HG03565 (cell line): ENCODE results near the gene NPW.

Experiments
- ATAC-seq: cut with Tn5 transposase; IDR thresholded peaks from one replicate; pipeline ENCODE4 v1.9.1; 2021; ENCODE audit warnings: mild to moderate bottlenecking, moderate library complexity; ENCODE audit not compliant: unreplicated experiment

Gene NPW

DNA sequence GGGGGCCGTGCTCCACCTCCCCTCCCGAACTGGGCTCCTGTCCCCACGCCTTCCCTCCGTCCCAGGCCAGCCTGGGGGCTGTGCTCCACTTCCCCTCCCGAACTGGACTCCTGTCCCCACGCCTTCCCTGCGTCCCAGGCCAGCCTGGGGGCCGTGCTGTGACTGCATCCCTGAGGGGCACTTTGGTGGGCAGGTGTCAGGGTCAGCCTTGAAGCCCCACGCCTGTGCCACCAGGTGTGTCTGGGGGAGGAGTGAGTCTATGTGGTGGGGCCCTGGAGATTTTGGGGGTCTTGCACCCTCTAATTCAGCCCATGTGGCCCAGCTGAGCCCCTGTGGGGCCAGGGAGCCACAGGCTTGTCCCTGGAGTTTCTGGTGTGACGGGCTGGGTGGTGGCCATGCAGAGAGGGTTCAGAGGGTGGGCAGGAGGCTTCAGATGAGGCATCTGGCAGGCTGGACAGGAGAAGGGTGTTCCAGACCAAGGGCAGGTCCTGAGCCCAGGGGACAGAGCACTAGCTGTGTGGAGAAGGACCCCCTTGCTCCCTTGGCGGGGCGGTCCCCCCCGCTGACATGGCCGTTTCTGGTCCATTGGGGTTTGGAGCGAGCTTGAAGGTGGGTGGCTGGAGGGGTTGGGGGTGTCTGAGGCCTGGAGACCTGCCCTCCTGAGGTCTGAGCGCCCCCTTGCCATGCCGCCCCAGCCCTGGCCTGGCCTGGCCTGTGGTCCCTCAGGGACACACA is 15.3 kb downstream of the NPW start:
- no peak for ATAC-seq

DNA sequence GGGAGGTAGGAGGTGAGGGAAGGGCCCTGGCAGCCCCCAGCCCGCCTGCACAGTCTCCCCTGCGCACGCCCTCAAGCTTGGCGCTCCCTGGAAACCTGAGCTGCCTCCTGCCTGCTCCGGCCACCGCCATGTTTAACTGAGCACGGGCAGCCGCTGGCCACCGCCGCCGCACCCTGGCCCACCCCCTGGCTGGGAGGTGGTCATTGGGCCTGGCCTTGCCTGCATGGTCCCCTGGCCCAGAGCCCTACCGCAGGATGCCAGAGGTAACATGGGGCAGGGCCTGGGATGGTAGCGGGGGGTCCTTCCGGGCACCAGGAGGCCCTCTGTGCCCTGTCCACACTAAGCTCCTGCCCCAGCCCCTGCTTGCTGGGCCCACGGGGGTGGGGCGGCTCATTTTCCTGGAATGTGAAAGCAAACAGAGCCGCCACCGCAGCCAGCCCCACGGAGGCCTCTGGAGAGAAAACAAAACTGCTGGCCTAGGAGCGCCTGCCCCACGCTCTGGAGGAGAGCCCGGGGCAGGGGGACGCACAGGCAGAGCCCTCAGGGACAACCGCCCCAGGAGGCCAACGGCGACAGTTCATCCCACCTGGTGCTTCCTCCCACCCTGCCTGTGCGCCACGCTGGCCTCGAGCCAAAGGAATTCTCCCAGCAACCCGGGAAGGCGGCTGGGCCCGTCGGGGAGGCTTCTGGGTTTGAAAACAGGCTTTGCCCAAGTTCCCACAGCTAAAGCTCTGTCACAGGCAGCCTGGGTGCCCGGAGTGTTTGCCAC is 16.0 kb downstream of the NPW start:
- ATAC-seq, result no peak

DNA sequence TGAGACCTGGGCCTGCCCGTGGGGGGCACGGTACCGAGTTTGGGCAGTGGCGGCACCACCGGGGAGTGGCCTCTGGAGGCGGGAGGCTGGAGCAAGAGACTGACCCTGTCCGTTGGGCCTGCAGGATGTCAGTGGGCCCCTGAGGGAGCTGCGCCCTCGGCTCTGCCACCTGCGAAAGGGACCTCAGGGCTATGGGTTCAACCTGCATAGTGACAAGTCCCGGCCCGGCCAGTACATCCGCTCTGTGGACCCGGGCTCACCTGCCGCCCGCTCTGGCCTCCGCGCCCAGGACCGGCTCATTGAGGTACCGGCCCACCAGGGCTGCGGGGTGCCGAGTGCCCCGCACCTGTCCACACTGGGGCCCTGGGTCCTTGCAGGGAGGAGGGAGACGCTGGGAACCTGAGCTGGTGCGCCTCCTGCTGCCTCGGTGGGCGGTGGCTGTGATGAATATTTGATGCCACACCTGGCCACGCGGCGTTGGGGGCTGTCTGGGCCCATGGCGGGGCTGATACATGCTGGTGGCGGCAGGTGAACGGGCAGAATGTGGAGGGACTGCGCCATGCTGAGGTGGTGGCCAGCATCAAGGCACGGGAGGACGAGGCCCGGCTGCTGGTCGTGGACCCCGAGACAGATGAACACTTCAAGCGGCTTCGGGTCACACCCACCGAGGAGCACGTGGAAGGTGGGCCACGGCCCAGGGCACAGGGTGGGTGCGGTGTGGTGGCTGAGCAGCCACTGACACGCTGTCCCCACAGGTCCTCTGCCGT is 16.8 kb downstream of the NPW start:
- ATAC-seq, result no peak

DNA sequence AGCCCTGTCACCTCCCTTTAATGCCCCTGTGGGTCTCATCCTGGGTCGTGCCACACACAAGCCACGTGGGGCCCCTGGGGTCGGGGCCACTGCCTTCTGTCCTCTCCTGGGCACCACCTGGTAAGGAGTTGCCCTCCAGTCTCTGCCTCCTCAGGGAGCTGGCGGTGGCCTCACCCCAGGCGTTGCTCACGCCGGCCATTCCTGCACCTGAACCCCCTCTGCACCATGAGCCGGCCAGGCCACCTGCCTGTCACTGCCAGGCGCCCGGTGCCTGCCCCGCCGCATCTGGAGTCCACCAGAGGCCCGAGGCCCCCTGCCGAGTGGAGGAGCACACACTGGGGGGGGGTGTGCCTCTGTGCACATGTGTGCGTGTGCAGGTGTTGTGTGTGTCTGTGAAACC is 17.5 kb downstream of the NPW start:
- ATAC-seq, result no peak

DNA sequence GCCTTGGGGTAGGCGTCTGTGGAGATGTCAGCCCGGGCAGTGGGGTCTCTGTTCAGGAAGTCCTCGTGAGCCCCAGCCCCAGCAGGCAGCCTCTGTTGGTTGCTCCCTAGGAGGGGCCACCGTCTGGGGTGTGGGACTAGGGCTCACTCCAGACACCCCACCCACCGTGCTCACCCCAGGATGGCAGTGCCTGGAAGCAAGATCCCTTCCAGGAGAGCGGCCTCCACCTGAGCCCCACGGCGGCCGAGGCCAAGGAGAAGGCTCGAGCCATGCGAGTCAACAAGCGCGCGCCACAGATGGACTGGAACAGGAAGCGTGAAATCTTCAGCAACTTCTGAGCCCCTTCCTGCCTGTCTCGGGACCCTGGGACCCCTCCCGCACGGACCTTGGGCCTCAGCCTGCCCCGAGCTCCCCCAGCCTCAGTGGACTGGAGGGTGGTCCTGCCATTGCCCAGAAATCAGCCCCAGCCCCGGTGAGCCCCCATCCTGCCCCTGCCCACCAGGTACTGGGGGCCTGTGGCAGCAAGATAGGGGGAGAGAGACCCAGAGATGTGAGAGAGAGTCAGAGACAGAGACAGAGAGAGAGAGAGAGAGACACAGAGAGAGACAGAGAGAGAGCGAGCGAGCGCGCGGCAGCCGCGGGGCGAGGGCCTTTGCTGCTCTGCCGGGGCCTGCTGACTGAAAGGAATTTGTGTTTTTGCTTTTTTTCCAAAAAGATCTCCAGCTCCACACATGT is 18.2 kb downstream of the NPW start:
- ATAC-seq, result no peak

DNA sequence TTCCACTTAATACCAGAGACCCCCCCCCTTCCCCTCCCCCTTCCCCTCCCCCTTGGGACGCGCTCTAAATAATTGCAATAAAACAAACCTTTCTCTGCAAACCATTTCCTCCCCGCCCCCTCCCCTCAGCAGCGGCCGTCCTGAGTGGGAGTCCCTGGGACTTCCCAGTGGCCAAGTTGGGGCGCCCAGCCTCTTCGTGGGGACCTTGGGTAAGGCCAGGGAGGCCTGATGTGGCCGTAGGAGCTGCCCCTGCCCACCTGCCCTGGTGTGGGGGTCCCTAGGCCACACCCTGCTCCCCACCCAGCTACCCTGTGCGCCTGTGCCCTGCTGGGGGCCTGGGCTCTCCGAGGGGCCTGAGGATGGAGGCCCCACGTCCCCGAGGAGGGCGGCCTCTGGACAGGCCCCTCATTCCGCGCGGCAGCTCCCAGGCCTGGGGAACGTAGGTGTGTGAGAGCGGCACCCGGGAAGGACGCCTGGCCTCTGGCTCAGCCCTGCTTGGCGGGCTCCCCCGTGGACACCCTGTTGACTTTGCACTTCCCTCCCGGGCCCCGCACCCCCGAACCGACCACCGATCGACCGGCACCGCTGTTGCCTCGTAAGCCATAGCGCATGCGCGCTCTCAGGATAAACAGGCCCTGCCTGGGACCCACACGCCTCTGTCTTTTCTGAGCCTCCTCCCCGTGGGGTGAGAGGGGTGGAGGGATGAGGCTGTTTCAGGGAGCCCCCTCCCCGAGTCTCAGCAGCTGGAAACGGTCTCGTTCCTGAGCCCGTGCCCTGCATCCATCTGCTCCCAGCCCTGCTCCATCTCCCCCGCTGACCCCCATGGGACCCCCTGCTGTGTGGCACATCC is 19.0 kb downstream of the NPW start:
- ATAC-seq, result no peak

DNA sequence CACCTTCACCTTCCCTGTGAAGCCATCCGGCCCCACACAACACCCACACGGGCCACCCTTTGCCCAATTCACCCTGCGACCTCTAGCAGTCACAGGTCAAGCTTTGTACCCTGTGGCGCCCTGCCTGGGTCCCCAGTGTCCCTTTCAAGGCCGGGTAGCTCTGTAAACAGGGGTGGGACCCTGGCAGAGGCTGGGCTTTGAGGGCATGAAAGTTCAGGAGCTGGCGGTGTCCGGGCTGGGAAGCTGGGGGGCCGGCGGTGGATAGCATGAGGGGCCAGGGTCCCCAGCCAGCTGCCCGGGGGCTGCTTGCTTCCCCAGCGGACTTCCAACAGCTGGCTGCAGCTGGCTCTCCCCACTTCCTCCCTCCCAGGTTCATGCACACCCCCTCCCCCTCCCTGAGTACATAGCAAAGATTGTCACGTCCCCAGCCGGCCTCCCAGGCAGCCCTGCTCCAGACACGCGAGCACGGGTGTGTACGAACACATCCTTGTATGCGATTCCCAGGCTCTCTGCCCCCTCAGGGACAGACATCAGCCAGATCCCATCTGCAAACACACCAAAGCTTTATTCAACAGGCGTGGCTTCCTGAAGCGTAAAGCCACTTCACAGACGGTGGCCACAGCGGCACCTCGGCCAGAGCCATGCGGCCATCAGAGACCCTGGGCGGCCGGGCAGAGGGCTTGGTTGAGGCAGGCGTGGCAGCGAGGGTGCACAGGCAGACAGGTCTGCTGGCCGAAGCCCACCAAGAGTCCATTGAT is 19.9 kb downstream of the NPW start:
- ATAC-seq, result no peak

DNA sequence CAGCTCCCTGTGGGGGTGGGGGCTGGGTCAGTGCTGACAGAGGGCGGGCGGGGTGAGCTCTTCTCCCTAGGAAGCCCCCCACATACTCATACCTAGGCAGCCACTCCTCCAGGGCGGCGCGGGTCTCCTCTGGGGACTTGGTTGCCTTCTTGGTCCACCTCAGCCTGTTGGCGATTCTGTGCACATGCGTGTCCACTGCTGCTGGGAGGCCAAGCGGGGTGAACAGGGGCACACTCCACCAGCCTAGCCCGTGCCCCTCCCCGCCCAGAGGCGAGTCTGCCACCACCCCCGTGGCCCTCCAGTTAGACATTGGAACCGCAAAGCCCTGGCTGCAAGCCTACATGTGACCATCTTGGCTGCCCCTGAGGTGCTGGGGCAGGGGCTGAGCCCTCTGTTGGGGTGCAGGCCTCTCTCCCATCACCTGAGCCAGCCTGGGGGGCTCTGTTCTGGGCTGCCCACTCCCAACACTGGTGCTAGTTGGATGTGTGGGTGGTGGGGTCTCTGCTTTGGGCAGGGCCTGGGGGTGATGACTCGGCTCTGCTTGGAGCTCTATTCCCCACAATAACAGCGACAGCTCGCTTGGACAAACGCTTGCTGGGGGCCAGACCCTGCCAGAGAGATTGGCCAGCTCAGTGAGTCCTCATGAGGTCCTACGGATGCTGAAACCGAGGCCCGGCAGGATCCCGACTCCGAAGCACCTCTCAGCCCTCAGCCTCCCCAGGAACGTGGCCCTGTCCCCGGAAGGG is 20.6 kb downstream of the NPW start:
- ATAC-seq, result no peak

DNA sequence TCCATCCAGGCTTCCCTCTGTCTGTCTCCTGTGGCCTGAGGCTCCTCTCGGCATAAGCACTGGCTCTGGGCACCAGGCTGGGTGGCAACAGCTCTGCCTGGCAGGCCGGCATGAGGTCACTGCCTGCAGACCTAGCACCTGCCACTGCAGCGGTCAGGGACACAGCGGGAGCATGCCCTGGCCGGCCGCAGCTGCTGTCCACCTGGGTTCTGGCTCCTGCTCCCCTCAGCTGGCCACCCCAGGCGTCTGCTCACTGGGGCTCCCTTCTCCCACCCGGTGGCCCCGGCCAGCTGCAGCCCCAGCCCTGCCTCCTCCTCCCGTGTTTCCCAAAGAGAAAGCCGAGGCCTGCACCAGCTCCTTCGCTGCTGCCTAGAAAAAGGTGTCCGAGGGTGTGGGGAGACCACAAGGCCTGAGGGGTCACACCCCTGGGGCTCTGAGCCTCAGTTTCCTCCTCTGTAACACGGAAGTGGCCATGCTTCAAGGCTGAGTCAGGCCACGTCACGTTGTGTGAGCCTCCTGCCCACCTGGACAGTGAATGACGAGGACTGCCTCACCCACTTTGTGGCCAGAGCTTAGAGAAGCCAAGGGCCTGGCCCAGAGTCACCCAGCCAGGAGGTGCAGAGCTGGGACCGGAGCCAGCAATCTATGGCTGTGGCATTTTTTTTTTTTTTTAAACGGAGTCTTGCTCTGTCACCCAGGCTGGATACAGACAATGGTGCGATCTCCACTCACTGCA is 21.4 kb downstream of the NPW start:
- ATAC-seq, result no peak

DNA sequence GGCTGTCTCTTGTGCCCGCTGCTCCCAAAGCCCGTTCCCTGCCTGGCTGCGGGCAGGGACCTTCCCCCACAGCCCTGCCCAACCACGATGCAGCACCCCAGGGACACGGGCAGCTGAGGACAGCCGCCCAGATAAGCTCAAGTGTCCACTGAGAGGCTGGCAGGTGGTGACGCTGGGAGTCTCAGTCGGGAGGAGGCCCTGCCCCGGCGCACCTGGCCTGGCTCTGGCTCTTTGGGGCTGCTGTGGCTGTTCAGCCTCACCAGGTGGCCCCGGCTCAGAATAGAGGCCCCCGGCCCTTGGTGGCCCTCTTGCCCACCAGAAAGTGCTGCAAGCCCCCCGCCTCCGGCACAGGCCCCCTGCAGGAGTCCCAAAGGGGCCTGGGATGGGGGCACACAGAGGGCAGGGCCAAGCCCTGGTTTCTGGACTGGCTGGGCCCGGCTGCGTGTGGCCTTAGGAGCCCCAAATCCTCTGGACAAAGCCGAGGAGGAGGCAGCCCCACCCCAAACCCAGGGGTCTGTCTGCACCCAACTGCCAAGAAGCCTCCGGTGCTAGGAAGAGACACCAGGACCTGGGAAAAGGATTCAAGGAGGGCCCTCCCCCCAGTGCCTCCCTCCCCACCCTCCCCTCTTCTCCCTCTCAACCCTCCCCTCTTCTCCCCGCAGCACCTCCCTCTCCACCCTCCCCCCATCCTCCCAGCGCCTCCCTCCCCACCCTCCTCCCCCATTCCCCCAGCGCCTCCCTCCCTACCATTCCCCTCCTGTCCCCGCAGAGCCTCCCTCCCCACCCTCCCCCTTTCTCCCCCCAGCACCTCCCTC is 22.8 kb downstream of the NPW start:
- ATAC-seq, result no peak

DNA sequence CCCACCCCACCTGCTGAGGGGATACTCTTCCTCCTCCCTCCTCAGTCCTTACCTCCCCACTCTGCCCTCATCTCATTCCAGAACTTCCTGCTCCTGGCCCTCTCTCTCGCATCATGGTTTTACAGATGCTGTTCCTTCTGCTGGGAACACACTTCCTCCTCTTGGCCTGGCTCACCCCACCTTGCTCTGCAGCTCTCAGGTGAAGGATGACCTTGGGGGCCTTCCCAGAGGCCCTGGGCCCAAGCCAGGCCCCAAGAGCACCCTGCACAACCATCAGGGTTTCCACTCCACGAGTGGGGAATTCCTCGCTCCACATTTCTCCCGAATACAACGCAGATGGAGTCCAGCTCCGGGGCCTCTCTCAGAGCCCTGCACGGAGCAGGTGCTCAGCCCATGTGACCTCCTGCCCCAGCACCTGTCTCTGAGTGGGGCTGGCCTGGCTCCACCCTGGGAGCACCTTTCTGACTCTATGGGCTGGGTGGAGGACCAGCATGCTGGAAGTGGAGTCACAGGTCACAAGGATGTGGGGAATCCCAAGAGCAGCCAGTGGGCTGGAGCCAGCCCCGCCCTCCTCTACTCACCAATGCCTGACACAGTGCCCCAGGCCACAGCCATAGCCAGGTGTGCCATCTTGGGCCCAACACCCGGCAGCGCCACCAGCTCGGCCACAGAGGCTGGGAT is 23.5 kb downstream of the NPW start:
- no peak for ATAC-seq

DNA sequence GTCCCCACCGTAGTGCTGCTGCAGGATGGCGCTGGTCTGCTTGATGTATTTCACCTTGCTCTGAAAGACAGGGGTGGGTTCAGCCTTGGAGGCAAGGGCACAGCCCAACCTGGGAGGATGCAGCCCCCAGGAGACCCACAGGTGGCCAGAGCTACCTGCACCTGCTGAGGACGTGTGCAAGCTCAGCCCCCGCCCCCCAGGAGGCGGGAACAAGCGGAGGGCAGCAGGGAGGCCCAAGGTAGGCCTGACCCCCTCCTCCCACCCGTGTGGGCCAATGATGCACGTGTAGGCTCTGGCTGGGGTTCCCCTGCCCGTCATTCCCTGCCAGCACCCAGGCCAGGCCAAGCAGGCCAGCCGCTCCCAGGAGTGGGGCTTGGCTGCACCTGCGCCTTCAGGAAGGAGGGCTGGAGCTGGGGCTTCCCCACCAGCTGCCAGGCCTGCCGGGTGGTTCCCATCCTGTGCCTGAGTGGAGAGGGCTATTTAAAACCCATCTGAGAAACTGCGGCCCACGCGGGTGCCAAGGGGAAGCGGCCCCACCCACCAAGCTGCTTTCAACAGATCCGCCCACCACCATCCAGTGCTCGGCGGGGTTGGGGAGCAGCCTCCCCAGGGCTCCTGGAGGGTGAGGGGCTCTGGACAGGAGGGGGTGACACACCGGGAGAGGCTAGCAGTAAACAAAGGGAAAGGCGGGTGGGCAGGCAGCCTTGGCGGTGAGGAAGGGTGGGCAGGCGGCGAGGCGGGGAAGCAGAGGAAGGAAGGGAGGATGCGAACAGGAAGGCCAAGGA is 24.3 kb downstream of the NPW start:
- ATAC-seq, result no peak

DNA sequence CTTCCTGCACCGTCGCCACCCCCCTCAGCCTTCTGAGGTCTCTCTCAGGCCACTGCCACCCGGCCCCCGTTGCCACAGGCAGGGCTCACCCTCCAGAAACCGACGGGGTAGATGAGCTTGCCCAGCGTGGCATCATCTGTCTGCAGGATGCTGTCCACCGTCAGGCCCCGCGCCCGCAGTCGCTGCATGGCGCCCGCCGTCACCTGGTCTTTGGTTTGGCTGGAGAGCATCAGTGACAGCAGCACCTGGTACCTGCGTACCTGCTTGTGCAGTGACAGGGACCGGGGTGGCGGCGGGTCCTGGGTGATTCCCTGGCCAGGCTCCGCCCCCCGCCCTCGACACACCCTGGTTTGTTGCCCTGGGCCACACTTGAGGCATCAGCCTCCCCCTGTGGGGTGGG is 25.0 kb downstream of the NPW start:
- no peak for ATAC-seq

DNA sequence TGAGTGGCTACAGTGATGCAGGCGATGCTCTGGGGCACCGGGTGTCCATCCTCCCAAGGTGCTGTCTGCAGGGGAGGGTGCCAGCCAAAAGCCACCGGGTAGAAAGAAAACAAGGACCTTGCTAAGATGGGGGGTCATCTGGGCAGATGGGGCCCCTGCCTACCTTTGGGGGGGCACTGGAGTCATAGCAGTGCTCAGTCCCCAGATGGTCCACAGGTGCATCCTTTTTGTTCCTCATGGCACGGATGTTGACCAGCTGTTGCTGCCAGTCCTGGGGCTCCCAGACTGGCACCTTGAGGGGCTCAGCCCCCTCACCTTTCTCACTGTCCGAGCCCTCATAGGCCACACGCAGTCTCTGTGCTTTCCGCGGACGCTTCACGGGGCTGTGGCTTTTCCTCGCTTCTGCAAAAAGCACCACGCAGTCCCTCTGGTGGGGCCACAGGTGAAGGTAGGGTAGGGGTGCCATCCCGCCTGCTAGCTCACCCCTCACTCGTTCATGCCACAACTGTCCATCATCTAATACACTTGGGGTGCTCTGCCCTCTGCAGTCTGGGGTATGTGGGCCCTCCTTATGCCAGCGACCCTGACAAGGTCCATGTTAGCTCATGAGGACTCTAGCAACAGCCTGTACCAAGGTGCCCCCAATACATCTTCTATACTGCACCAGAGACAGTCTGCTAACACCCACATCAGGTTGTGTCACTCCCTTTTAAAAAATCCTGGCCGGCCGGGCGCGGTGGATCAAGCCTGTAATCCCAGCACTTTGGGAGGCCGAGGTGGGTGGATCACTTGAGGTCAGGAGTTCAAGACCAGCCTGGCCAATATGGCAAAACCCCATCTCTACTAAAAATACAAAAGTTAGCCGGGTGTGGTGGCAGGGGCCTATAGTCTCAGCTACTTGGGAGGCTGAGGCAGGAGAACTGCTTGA is 26.6 kb downstream of the NPW start:
- ATAC-seq, result no peak

DNA sequence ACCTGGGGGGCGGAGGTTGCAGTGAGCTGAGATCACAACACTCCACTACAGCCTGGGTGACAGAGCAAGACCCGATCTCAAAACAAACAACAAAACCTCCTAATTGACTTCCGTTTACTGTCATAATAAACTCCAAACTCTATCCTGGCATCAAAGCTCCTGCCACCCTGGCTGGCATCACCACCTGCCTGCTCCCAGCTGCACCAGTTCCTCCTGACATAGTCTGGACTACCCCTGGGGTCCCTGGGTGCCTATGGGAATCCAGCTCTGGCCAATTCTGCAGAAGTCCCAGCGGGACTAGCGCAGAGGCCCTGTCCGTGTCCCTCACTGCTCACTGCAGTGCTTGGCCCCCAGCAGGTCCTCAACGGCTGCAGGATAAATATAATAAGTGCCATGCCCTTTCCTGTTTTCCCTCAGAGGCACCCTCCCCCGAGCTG is 27.3 kb downstream of the NPW start:
- ATAC-seq, result no peak
